HEK293 (cell line): ENCODE results near the gene CIAPIN1.
A peak's percentile ranks its signal among the peaks of the same experiment; 100 is the strongest.

ENCODE experiments used
- CTCF ChIA-PET: fragments of 350-600 bp; formaldehyde crosslinking; extraction: SDS; loops from one replicate; lab custom pipeline; 2021; ENCODE audit warnings: antibody characterized with exemption; lab: Yijun Ruan, JAX
- POLR2A ChIA-PET: fragments of 300-600 bp; formaldehyde crosslinking; extraction: SDS; loops from one replicate; lab custom pipeline; 2020; ENCODE audit warnings: antibody characterized with exemption, inconsistent platforms; lab: Yijun Ruan, JAX
- H3K27ac ChIP-seq: fragments of 200-500 bp; sonication (Bioruptor generic); 2 replicates; pipeline ENCODE4 v1.5.1; 2014; ENCODE audit warnings: low read depth, low read length, control low read depth, inconsistent platforms; ENCODE audit errors: extremely low read depth
- H3K36me3 ChIP-seq, 2 experiments: fragments of 200-500 bp in 1 of 2; sonication (Bioruptor generic) in 1 of 2; 1 replicate in 1 of 2; 2 replicates in 1 of 2; pipeline ENCODE4 v1.5.1; 2014 to 2017; ENCODE audit warnings: inconsistent platforms in 2 of 2, low read length in 2 of 2; ENCODE audit not compliant: control insufficient read depth in 2 of 2, insufficient read depth in 1 of 2
- H3K4me1 ChIP-seq: fragments of 200-500 bp; sonication (Bioruptor generic); 2 replicates; pipeline ENCODE4 v1.5.1; 2014; ENCODE audit warnings: mild to moderate bottlenecking, low read length, inconsistent platforms; ENCODE audit not compliant: control insufficient read depth, insufficient read depth
- H3K4me3 ChIP-seq: 2 replicates; pipeline ENCODE4 v1.5.1; 2011; ENCODE audit warnings: low read depth, mild to moderate bottlenecking, control low read depth, low read length, moderate library complexity
- H3K9me3 ChIP-seq: fragments of 200-500 bp; sonication (Bioruptor generic); 2 replicates; pipeline ENCODE4 v1.5.1; 2014; ENCODE audit warnings: low read depth, low read length, inconsistent platforms; ENCODE audit not compliant: control insufficient read depth, insufficient read depth
- BCL11B ChIP-seq: fragments of 450-650 bp; formaldehyde crosslinking; IDR thresholded peaks from 2 replicates; pipeline ENCODE4 v1.5.1; 2016; ENCODE audit warnings: low read depth, missing biosample characterization, missing genetic modification characterization
- GLI2 ChIP-seq: fragments of 450-650 bp; formaldehyde crosslinking; IDR thresholded peaks from 2 replicates; pipeline ENCODE4; 2017; ENCODE audit warnings: missing biosample characterization, missing genetic modification characterization, low read depth, borderline replicate concordance
- GLIS1 ChIP-seq: fragments of 450-650 bp; formaldehyde crosslinking; IDR thresholded peaks from 2 replicates; pipeline ENCODE4 v1.5.1; 2016; ENCODE audit warnings: missing biosample characterization, missing genetic modification characterization
- HOXC10 ChIP-seq: sonication (generic); formaldehyde crosslinking; IDR thresholded peaks from 2 replicates; pipeline ENCODE4 v1.8.1; 2023; ENCODE audit warnings: mild to moderate bottlenecking, missing genetic modification reagents
- KLF1 ChIP-seq: fragments of 450-650 bp; formaldehyde crosslinking; IDR thresholded peaks from 2 replicates; pipeline ENCODE4 v1.5.1; 2016; ENCODE audit warnings: missing biosample characterization, missing genetic modification characterization
- KLF17 ChIP-seq: fragments of 450-650 bp; formaldehyde crosslinking; IDR thresholded peaks from 2 replicates; pipeline ENCODE4 v1.5.1; 2016; ENCODE audit warnings: missing biosample characterization, missing genetic modification characterization
- PRDM10 ChIP-seq: fragments of 450-650 bp; formaldehyde crosslinking; IDR thresholded peaks from 2 replicates; pipeline ENCODE4 v1.5.1; 2016; ENCODE audit warnings: missing biosample characterization, missing genetic modification characterization
- SP3 ChIP-seq: fragments of 450-650 bp; formaldehyde crosslinking; IDR thresholded peaks from 2 replicates; pipeline ENCODE4 v1.5.1; 2016; ENCODE audit warnings: missing biosample characterization, missing genetic modification characterization
- ZBTB10 ChIP-seq: fragments of 450-650 bp; formaldehyde crosslinking; IDR thresholded peaks from 2 replicates; pipeline ENCODE4 v1.5.1; 2016; ENCODE audit warnings: missing biosample characterization, missing genetic modification characterization
- ZNF157 ChIP-seq: fragments of 450-650 bp; formaldehyde crosslinking; IDR thresholded peaks from 2 replicates; pipeline ENCODE4 v1.5.1; 2016; ENCODE audit warnings: missing biosample characterization, missing genetic modification characterization
- ZNF175 ChIP-seq: fragments of 450-650 bp; formaldehyde crosslinking; IDR thresholded peaks from 2 replicates; pipeline ENCODE4 v1.5.1; 2016; ENCODE audit warnings: missing biosample characterization, missing genetic modification characterization
- ZNF2 ChIP-seq: fragments of 450-650 bp; formaldehyde crosslinking; IDR thresholded peaks from 2 replicates; pipeline ENCODE4 v1.5.1; 2016; ENCODE audit warnings: missing biosample characterization, missing genetic modification characterization
- ZNF341 ChIP-seq: fragments of 450-650 bp; formaldehyde crosslinking; IDR thresholded peaks from 2 replicates; pipeline ENCODE4; 2016; ENCODE audit warnings: low read depth, missing biosample characterization, missing genetic modification characterization
- ZNF501 ChIP-seq: fragments of 450-650 bp; formaldehyde crosslinking; IDR thresholded peaks from 2 replicates; pipeline ENCODE4 v1.5.1; 2016; ENCODE audit warnings: missing biosample characterization, missing genetic modification characterization
- ZNF558 ChIP-seq: fragments of 450-650 bp; formaldehyde crosslinking; IDR thresholded peaks from 2 replicates; pipeline ENCODE4 v1.5.1; 2016; ENCODE audit warnings: missing biosample characterization, missing genetic modification characterization
- ZNF560 ChIP-seq: fragments of 450-650 bp; formaldehyde crosslinking; IDR thresholded peaks from 2 replicates; pipeline ENCODE4 v1.5.1; 2017; ENCODE audit warnings: missing biosample characterization, missing genetic modification characterization, borderline replicate concordance
- ZNF623 ChIP-seq: fragments of 450-650 bp; formaldehyde crosslinking; IDR thresholded peaks from 2 replicates; pipeline ENCODE4 v1.5.1; 2016; ENCODE audit warnings: missing biosample characterization, missing genetic modification characterization
- ZNF624 ChIP-seq: fragments of 450-650 bp; formaldehyde crosslinking; IDR thresholded peaks from 2 replicates; pipeline ENCODE4 v1.5.1; 2017; ENCODE audit warnings: missing biosample characterization, missing genetic modification characterization
- ZNF776 ChIP-seq: fragments of 450-650 bp; formaldehyde crosslinking; IDR thresholded peaks from 2 replicates; pipeline ENCODE4 v1.5.0; 2017; ENCODE audit warnings: missing biosample characterization, missing genetic modification characterization, borderline replicate concordance

Gene CIAPIN1

GRCh38 chr16:57485091-57485915, 38.1 kb upstream of the CIAPIN1 start (continued):
- TF ChIP-seq ZBTB10 (no peak), PRDM10 (tag by site-specific recombination) (no peak), BCL11B (tag by site-specific recombination) (no peak), ZNF623 (tag by site-specific recombination) (no peak), HOXC10 (no peak), KLF17 (tag by site-specific recombination) (0 out of 2 replicates have a peak, but pooled peaks have one; percentile 46), KLF1 (tag by site-specific recombination) (0 out of 2 replicates have a peak, but pooled peaks have one; percentile 45), ZNF501 (no peak), ZNF558 (tag by site-specific recombination) (no peak), ZNF341 (peak; percentile 59), SP3 (tag by site-specific recombination) (0 out of 2 replicates have a peak, but pooled peaks have one; percentile 4), ZNF175 (tag by site-specific recombination) (no peak), ZNF2 (tag by site-specific recombination) (no peak), ZNF776 (tag by site-specific recombination) (no peak), GLIS1 (no peak), ZNF624 (no peak), ZNF157 (tag by site-specific recombination) (no peak), ZNF560 (tag by site-specific recombination) (no peak)

- peak; percentile 67 for TF ChIP-seq PRDM10 (tag by site-specific recombination)
- TF ChIP-seq GLI2 (tag by site-specific recombination) = no peak
- TF ChIP-seq, all 188 proteins: peak for 1
- Histone ChIP-seq H3K9me3 (no peaks in the 10 kb centered on the region), H3K27ac (no peak overlapping the region), H3K4me1 (no peaks in the 10 kb centered on the region), H3K36me3 (no peaks in the 10 kb centered on the region), H3K4me3 (no peak overlapping the region)
- ChIA-PET POLR2A (interaction anchor here (1.6 kb wide), 1 partner anchor 22 kb away, joined by 6 read pairs; the partner anchor contains the start of gene POLR2C), CTCF (interaction anchor here (2.5 kb wide), 1 partner anchor 35 kb away, joined by 10 read pairs; no protein-coding TSS in a partner anchor)
Observed at GRCh38 chr16:57484515-57485005, 37.4 kb upstream of the CIAPIN1 start.
